HepG2 (cell line): ENCODE data around the gene PLIN3. TPM values are rescaled to one million over a fixed set of nuclear protein-coding genes. Genes with fewer than 3 reads are reported as not detected.

Experiments
- BCL6 ChIP-seq: IDR thresholded peaks from 2 replicates; pipeline ENCODE4 v1.6.1; 2016; ENCODE audit warnings: missing genetic modification reagents, missing compliant biosample characterization
- CREBL2 ChIP-seq: sonication (generic); formaldehyde crosslinking; IDR thresholded peaks from 2 replicates; pipeline ENCODE4 v1.8.1; 2023; ENCODE audit warnings: missing genetic modification reagents, mild to moderate bottlenecking, borderline replicate concordance
- DPF2 ChIP-seq: sonication (generic); formaldehyde crosslinking; IDR thresholded peaks from 2 replicates; pipeline ENCODE4 v1.4.0; 2020; ENCODE audit warnings: mild to moderate bottlenecking, low read depth, missing genetic modification reagents, borderline replicate concordance
- HES4 ChIP-seq: sonication (generic); formaldehyde crosslinking; IDR thresholded peaks from 2 replicates; pipeline ENCODE4 v1.9.0; 2021; ENCODE audit warnings: mild to moderate bottlenecking, missing genetic modification reagents, borderline replicate concordance
- KMT2B ChIP-seq: IDR thresholded peaks from 2 replicates; pipeline ENCODE4 v1.6.1; 2016; ENCODE audit warnings: missing genetic modification reagents, missing compliant biosample characterization
- MED8 ChIP-seq: sonication (generic); formaldehyde crosslinking; IDR thresholded peaks from 2 replicates; pipeline ENCODE4 v1.8.1; 2023; ENCODE audit warnings: mild to moderate bottlenecking, missing genetic modification reagents; ENCODE audit not compliant: insufficient replicate concordance
- MXD4 ChIP-seq: IDR thresholded peaks from 2 replicates; pipeline ENCODE4 v1.6.1; 2016; ENCODE audit warnings: mild to moderate bottlenecking, missing biosample characterization, missing genetic modification reagents
- NFYC ChIP-seq: IDR thresholded peaks from 2 replicates; pipeline ENCODE4 v1.6.1; 2016; ENCODE audit warnings: missing genetic modification reagents, missing compliant biosample characterization
- PRMT3 ChIP-seq: sonication (generic); formaldehyde crosslinking; IDR thresholded peaks from 2 replicates; pipeline ENCODE4 v1.8.1; 2022; ENCODE audit warnings: low read depth, mild to moderate bottlenecking, moderate library complexity, missing genetic modification reagents, borderline replicate concordance
- RFXAP ChIP-seq: sonication (generic); formaldehyde crosslinking; IDR thresholded peaks from 2 replicates; pipeline ENCODE4 v1.4.0; 2020; ENCODE audit warnings: missing genetic modification reagents, borderline replicate concordance
- TFDP1 ChIP-seq: IDR thresholded peaks from 2 replicates; pipeline ENCODE4 v1.6.1; 2016; ENCODE audit warnings: missing compliant biosample characterization, missing genetic modification reagents, borderline replicate concordance
- TSC22D2 ChIP-seq: sonication (generic); formaldehyde crosslinking; IDR thresholded peaks from 2 replicates; pipeline ENCODE4 v1.5.1; 2020; ENCODE audit warnings: missing genetic modification reagents, mild to moderate bottlenecking, borderline replicate concordance
- ZBTB26 ChIP-seq: IDR thresholded peaks from 2 replicates; pipeline ENCODE4 v1.6.1; 2016; ENCODE audit warnings: missing compliant biosample characterization, missing genetic modification reagents, borderline replicate concordance
- ZMYM4 ChIP-seq: sonication (generic); formaldehyde crosslinking; IDR thresholded peaks from 2 replicates; pipeline ENCODE4 v1.8.1; 2023; ENCODE audit warnings: mild to moderate bottlenecking, missing genetic modification reagents
- ZNF281 ChIP-seq: sonication (generic); formaldehyde crosslinking; IDR thresholded peaks from 2 replicates; pipeline ENCODE4 v1.4.0; 2020; ENCODE audit warnings: missing genetic modification reagents, borderline replicate concordance
- ZNF317 ChIP-seq: sonication (generic); formaldehyde crosslinking; IDR thresholded peaks from 2 replicates; pipeline ENCODE4 v1.5.0; 2020; ENCODE audit warnings: mild to moderate bottlenecking, missing genetic modification reagents
- ZNF382 ChIP-seq: sonication (generic); formaldehyde crosslinking; IDR thresholded peaks from 2 replicates; pipeline ENCODE4 v1.5.0; 2020; ENCODE audit warnings: missing genetic modification reagents, mild to moderate bottlenecking, borderline replicate concordance
- ZNF430 ChIP-seq: sonication (generic); formaldehyde crosslinking; IDR thresholded peaks from 2 replicates; pipeline ENCODE4 v1.9.0; 2021; ENCODE audit warnings: mild to moderate bottlenecking, missing genetic modification reagents
- ZNF687 ChIP-seq: sonication (generic); formaldehyde crosslinking; IDR thresholded peaks from 2 replicates; pipeline ENCODE4 v1.5.1; 2020; ENCODE audit warnings: mild to moderate bottlenecking, missing genetic modification reagents, moderate library complexity
- polyA plus RNA-seq, 8 experiments: library from polyadenylated mRNA; depleted of rRNA in 3 of 8; stranded (reverse) in 7 of 8; unstranded in 1 of 8; fragments of >200 nt; fragmentation: Illumina TruSeq in 4 of 8; extraction: Trizol in 4 of 8; gene quantifications; 2 replicates each; pipeline versions ENCODE4 v1.2.1 to v1.2.3, GENCODE V29; 2011 to 2016; ENCODE audit warnings: low read depth in 4 of 8, missing spikeins in 1 of 8, mixed read lengths in 1 of 8; ENCODE audit not compliant: insufficient read depth in 1 of 8
- total RNA-seq, 5 experiments: library from RNA; depleted of rRNA; stranded (reverse); fragments of >200 nt; fragmentation: Illumina TruSeq; extraction: Trizol; gene quantifications; 2 replicates each; pipeline ENCODE4 v1.2.3, GENCODE V29; 2016; ENCODE audit warnings: low read depth in 1 of 5

Gene PLIN3
- total and polyA plus RNA-seq, 2 of the 13 experiments (the other 11 are each of a cell fraction or from before 2014, with no cell fraction given): 49.3 to 57.9 TPM

- TF ChIP-seq TSC22D2 (CRISPR knock-in tag) (no peak), DPF2 (CRISPR knock-in tag) (no peak), KMT2B (CRISPR knock-in tag) (no peak), TFDP1 (CRISPR knock-in tag) (0 out of 2 replicates have a peak, but pooled peaks have one; percentile 27), MED8 (no peak), RFXAP (CRISPR knock-in tag) (no peak), ZNF317 (CRISPR knock-in tag) (no peak), BCL6 (CRISPR knock-in tag) (no peak), ZBTB26 (no peak), ZNF430 (CRISPR knock-in tag) (no peak), MXD4 (CRISPR knock-in tag) (no peak), ZNF687 (peak; percentile 53; the same call in 1 of the 2 replicates), ZNF382 (CRISPR knock-in tag) (no peak), ZMYM4 (CRISPR knock-in tag) (peak; percentile 29; the same call in 1 of the 2 replicates), HES4 (CRISPR knock-in tag) (no peak), NFYC (CRISPR knock-in tag) (peak; percentile 81), PRMT3 (CRISPR knock-in tag) (no peak), CREBL2 (CRISPR knock-in tag) (no peak), ZNF281 (CRISPR knock-in tag) (no peak)
Observed at GRCh38 chr19:4844348-4845179, 22.9 kb downstream of the PLIN3 start (continued).
